ENCODE results near the gene KCNJ11.

Gene KCNJ11

GRCh38 chr11:17408026-17408425, 19.6 kb upstream of the KCNJ11 start:
- no peak for DNase-seq

GRCh38 chr11:17407575-17407974, 19.1 kb upstream of the KCNJ11 start:
- DNase-seq = no peak

- DNase-seq = no peak
These were observed 18.3 kb upstream of the KCNJ11 start for GRCh38 chr11:17406818-17407149.

GRCh38 chr11:17406082-17406817, 17.8 kb upstream of the KCNJ11 start:
- DNase-seq = no peak

GRCh38 chr11:17405232-17406005, 17.0 kb upstream of the KCNJ11 start:
- DNase-seq = no peak

- no peak for DNase-seq
These were observed 15.7 kb upstream of the KCNJ11 start for GRCh38 chr11:17403980-17404759.

GRCh38 chr11:17402486-17402885, 14.0 kb upstream of the KCNJ11 start:
- DNase-seq = no peak

- DNase-seq = no peak
These were observed 13.4 kb upstream of the KCNJ11 start for GRCh38 chr11:17401841-17402240.

- no peak for DNase-seq
These were observed 12.9 kb upstream of the KCNJ11 start for GRCh38 chr11:17401316-17401715.

GRCh38 chr11:17400048-17400775, 11.8 kb upstream of the KCNJ11 start:
- no peak for DNase-seq

- no peak for DNase-seq
These were observed 10.8 kb upstream of the KCNJ11 start for GRCh38 chr11:17399236-17399635.

- no peak for DNase-seq
These were observed 9.0 kb upstream of the KCNJ11 start for GRCh38 chr11:17397311-17398002.

- DNase-seq = no peak
These were observed 8.3 kb upstream of the KCNJ11 start for GRCh38 chr11:17396598-17397310.

- DNase-seq = no peak
These were observed 7.5 kb upstream of the KCNJ11 start for GRCh38 chr11:17395978-17396377.

- no peak for DNase-seq
These were observed 7.1 kb upstream of the KCNJ11 start for GRCh38 chr11:17395554-17395961.

GRCh38 chr11:17394743-17395390, 6.4 kb upstream of the KCNJ11 start:
- DNase-seq = no peak

GRCh38 chr11:17393472-17393871, 5.0 kb upstream of the KCNJ11 start:
- no peak for DNase-seq

GRCh38 chr11:17392872-17393271, 4.4 kb upstream of the KCNJ11 start:
- DNase-seq = no peak

- DNase-seq = no peak
These were observed 3.3 kb upstream of the KCNJ11 start for GRCh38 chr11:17391493-17392355.

All from Kasumi-1 (cell line).